H1 (cell line): ENCODE data around the gene LYL1. TPM values are rescaled to one million over a fixed set of nuclear protein-coding genes. Genes with fewer than 3 reads are reported as not detected.

Experiments used
- CTCF ChIA-PET: fragments of 300-600 bp; sonication (Branson Sonifier 250); formaldehyde crosslinking; loops from one replicate; lab custom pipeline; 2021; ENCODE audit not compliant: partially characterized antibody; lab: Charles Lee
- POLR2A ChIA-PET: fragments of 300-600 bp; sonication (Branson Sonifier 250); formaldehyde crosslinking; loops from one replicate; lab custom pipeline; 2021; ENCODE audit warnings: inconsistent platforms; ENCODE audit not compliant: partially characterized antibody; lab: Charles Lee
- DNase-seq, 2 experiments: peaks; one replicate each; pipeline versions ENCODE4 v3.0.0 to v3.0.0-alpha.2; 2010 to 2022; ENCODE audit warnings: low spot score in 2 of 2, low read depth in 1 of 2, mixed read lengths in 1 of 2
- FAIRE-seq: peaks from 2 replicates; lab custom pipeline; 2011; peaks lifted over from hg19 to GRCh38; lab: Jason Lieb, UNC
- H2AFZ ChIP-seq: 2 replicates; pipeline ENCODE4 v1.8.1; 2012; ENCODE audit warnings: low read length, inconsistent platforms
- H2AK5ac ChIP-seq: 2 replicates; pipeline ENCODE4 v1.6.1; 2013; ENCODE audit warnings: low read depth, low read length
- H2BK120ac ChIP-seq: replicated peaks from 2 replicates; pipeline ENCODE3; 2013; ENCODE audit warnings: low read depth, low read length, inconsistent platforms
- H2BK12ac ChIP-seq: 2 replicates; pipeline ENCODE4 v1.6.1; 2013; ENCODE audit warnings: low read depth, low read length
- H2BK15ac ChIP-seq: 2 replicates; pipeline ENCODE4 v1.6.1; 2013; ENCODE audit warnings: low read length
- H2BK20ac ChIP-seq: 2 replicates; pipeline ENCODE4 v1.6.1; 2013; ENCODE audit warnings: low read length
- H2BK5ac ChIP-seq: 2 replicates; pipeline ENCODE4 v1.6.1; 2013; ENCODE audit warnings: low read depth, low read length
- H3K14ac ChIP-seq: 2 replicates; pipeline ENCODE4 v1.6.1; 2013; ENCODE audit warnings: inconsistent platforms; ENCODE audit not compliant: insufficient read length
- H3K18ac ChIP-seq: 2 replicates; pipeline ENCODE4 v1.6.1; 2013; ENCODE audit warnings: low read length; ENCODE audit errors: extremely low read depth
- H3K23ac ChIP-seq: 2 replicates; pipeline ENCODE4 v1.6.1; 2013; ENCODE audit warnings: inconsistent platforms; ENCODE audit not compliant: insufficient read length
- H3K23me2 ChIP-seq: 2 replicates; pipeline ENCODE4 v1.6.1; 2013; ENCODE audit warnings: low read depth, low read length
- H3K27ac ChIP-seq: 2 replicates; pipeline ENCODE4 v1.6.1; 2011; ENCODE audit warnings: low read depth, low read length, inconsistent platforms
- H3K27me3 ChIP-seq, 4 experiments: replicated peaks in 1 of 4; 1 replicate in 1 of 4; 2 replicates in 3 of 4; pipeline versions ENCODE4 v1.6.1 to v1.8.1; 2011 to 2013; ENCODE audit warnings: low read length in 3 of 4, mild to moderate bottlenecking in 3 of 4, inconsistent platforms in 2 of 4, mixed read lengths in 2 of 4, moderate library complexity in 1 of 4; ENCODE audit not compliant: control insufficient read depth in 3 of 4, insufficient read depth in 3 of 4; ENCODE audit errors: extremely low read depth in 1 of 4
- H3K36me3 ChIP-seq, 4 experiments: 2 replicates each; pipeline versions ENCODE4 v1.6.1 to v1.8.1; 2011 to 2013; ENCODE audit warnings: mild to moderate bottlenecking in 4 of 4, low read length in 3 of 4, moderate library complexity in 2 of 4, control low read depth in 1 of 4, inconsistent platforms in 1 of 4; ENCODE audit not compliant: insufficient read depth in 4 of 4, control insufficient read depth in 2 of 4
- H3K4ac ChIP-seq: replicated peaks from 2 replicates; pipeline ENCODE3; 2013; ENCODE audit warnings: low read length, low read depth, mixed read lengths, inconsistent platforms; ENCODE audit not compliant: insufficient read length
- H3K4me1 ChIP-seq, 4 experiments: replicated peaks in 1 of 4; 1 replicate in 1 of 4; 2 replicates in 3 of 4; pipeline versions ENCODE4 v1.6.1 to v1.8.1; 2011 to 2013; ENCODE audit warnings: low read length in 3 of 4, inconsistent platforms in 2 of 4, mixed read lengths in 1 of 4; ENCODE audit not compliant: insufficient read depth in 4 of 4, control insufficient read depth in 3 of 4
- H3K4me2 ChIP-seq, 2 experiments: 2 replicates each; pipeline versions ENCODE4 v1.6.1 to v1.8.1; 2011 to 2013; ENCODE audit warnings: low read depth in 2 of 2, low read length in 2 of 2, control low read depth in 1 of 2, inconsistent platforms in 1 of 2, mild to moderate bottlenecking in 1 of 2; ENCODE audit not compliant: insufficient read depth in 1 of 2
- H3K4me3 ChIP-seq, 4 experiments: fragments of 200-600, 300-600 bp in 1 of 4; sonication (generic), shearing (Covaris generic), sonication (Bioruptor Twin) in 1 of 4; 2 replicates each; pipeline versions ENCODE4 v1.5.1 to v1.8.1; 2011 to 2016; ENCODE audit warnings: low read length in 4 of 4, low read depth in 3 of 4, control low read depth in 2 of 4, inconsistent platforms in 2 of 4, mild to moderate bottlenecking in 2 of 4, mixed read lengths in 1 of 4, moderate library complexity in 1 of 4; ENCODE audit not compliant: insufficient read depth in 2 of 4; ENCODE audit errors: extremely low read depth in 1 of 4
- H3K56ac ChIP-seq: replicated peaks from 2 replicates; pipeline ENCODE3; 2013; ENCODE audit warnings: low read depth, mild to moderate bottlenecking, mixed read lengths, low read length, inconsistent platforms; ENCODE audit not compliant: insufficient read length
- H3K79me1 ChIP-seq: 2 replicates; pipeline ENCODE4 v1.6.1; 2013; ENCODE audit warnings: low read depth, low read length, control low read depth
- H3K79me2 ChIP-seq, 2 experiments: 2 replicates each; pipeline versions ENCODE4 v1.6.1 to v1.8.1; 2012 to 2013; ENCODE audit warnings: low read length in 2 of 2, mild to moderate bottlenecking in 2 of 2, inconsistent platforms in 1 of 2; ENCODE audit not compliant: insufficient read depth in 2 of 2, control insufficient read depth in 1 of 2
- H3K9ac ChIP-seq, 4 experiments: replicated peaks in 1 of 4; 1 replicate in 1 of 4; 2 replicates in 3 of 4; pipeline versions ENCODE4 v1.6.1 to v1.8.1; 2011 to 2013; ENCODE audit warnings: low read depth in 3 of 4, low read length in 3 of 4, control low read depth in 2 of 4, mild to moderate bottlenecking in 2 of 4, moderate library complexity in 2 of 4, inconsistent platforms in 1 of 4; ENCODE audit errors: extremely low read depth in 1 of 4
- H3K9me3 ChIP-seq, 2 experiments: 2 replicates each; pipeline versions ENCODE4 v1.6.1 to v1.8.1; 2012 to 2013; ENCODE audit warnings: mild to moderate bottlenecking in 2 of 2, moderate library complexity in 2 of 2, control low read depth in 1 of 2, inconsistent platforms in 1 of 2, low read depth in 1 of 2, low read length in 1 of 2, mixed read lengths in 1 of 2; ENCODE audit not compliant: insufficient read depth in 2 of 2
- H4K20me1 ChIP-seq, 2 experiments: replicated peaks in 1 of 2; 2 replicates each; pipeline versions ENCODE3 to v1.8.1; 2011 to 2013; ENCODE audit warnings: inconsistent platforms in 2 of 2, low read length in 2 of 2, mild to moderate bottlenecking in 1 of 2; ENCODE audit not compliant: insufficient read depth in 2 of 2, control insufficient read depth in 1 of 2
- H4K5ac ChIP-seq: 2 replicates; pipeline ENCODE4 v1.6.1; 2013; ENCODE audit warnings: low read length, low read depth, mixed read lengths, inconsistent platforms; ENCODE audit not compliant: insufficient read length
- H4K8ac ChIP-seq: 2 replicates; pipeline ENCODE4 v1.8.0; 2013; ENCODE audit warnings: mild to moderate bottlenecking, moderate library complexity, low read length, inconsistent platforms; ENCODE audit not compliant: insufficient read depth; ENCODE audit errors: extremely low read depth
- H4K91ac ChIP-seq: replicated peaks from 2 replicates; pipeline ENCODE3; 2013; ENCODE audit warnings: low read length, mixed read lengths, inconsistent platforms; ENCODE audit not compliant: insufficient read length
- BRCA1 ChIP-seq: IDR thresholded peaks from 2 replicates; pipeline ENCODE4 v1.6.1; 2012; ENCODE audit warnings: low read depth, low read length, improper control_type of control experiment
- EZH2 ChIP-seq: fragments of 200-600 bp; sonication (generic); IDR thresholded peaks from 2 replicates; pipeline ENCODE4 v1.7.1; 2012; ENCODE audit warnings: low read depth, mild to moderate bottlenecking, moderate library complexity, low read length, inconsistent platforms; ENCODE audit not compliant: severe bottlenecking
- NRF1 ChIP-seq: IDR thresholded peaks from 2 replicates; pipeline ENCODE4 v1.6.1; 2011; ENCODE audit warnings: mild to moderate bottlenecking, low read depth, low read length, improper control_type of control experiment
- RAD21 ChIP-seq, 2 experiments: IDR thresholded peaks in 1 of 2; conservative IDR thresholded peaks in 1 of 2; 2 replicates each; pipeline ENCODE4 v1.6.1; 2011; ENCODE audit warnings: low read depth in 2 of 2, low read length in 2 of 2, improper control_type of control experiment in 1 of 2, inconsistent platforms in 1 of 2, mild to moderate bottlenecking in 1 of 2, moderate library complexity in 1 of 2
- RXRA ChIP-seq: IDR thresholded peaks from 2 replicates; pipeline ENCODE4 v1.6.1; 2011; ENCODE audit warnings: low read depth, mild to moderate bottlenecking, low read length, moderate library complexity; ENCODE audit not compliant: insufficient read depth
- SIRT6 ChIP-seq: IDR thresholded peaks from one replicate; pipeline ENCODE4 v1.7.1; 2012; ENCODE audit warnings: low read length, inconsistent platforms
- SIX5 ChIP-seq: IDR thresholded peaks from 2 replicates; pipeline ENCODE4 v1.6.1; 2011; ENCODE audit warnings: mild to moderate bottlenecking, low read depth, low read length
- SP1 ChIP-seq: IDR thresholded peaks from 2 replicates; pipeline ENCODE4 v1.6.1; 2011; ENCODE audit warnings: low read depth, low read length
- SP2 ChIP-seq: IDR thresholded peaks from 2 replicates; pipeline ENCODE4 v1.6.1; 2012; ENCODE audit warnings: mild to moderate bottlenecking, low read length, inconsistent platforms
- SRF ChIP-seq: IDR thresholded peaks from 2 replicates; pipeline ENCODE4 v1.6.1; 2011; ENCODE audit warnings: mild to moderate bottlenecking, low read depth, low read length, moderate library complexity
- TAF1 ChIP-seq: IDR thresholded peaks from 2 replicates; pipeline ENCODE4 v1.6.1; 2011; ENCODE audit warnings: mild to moderate bottlenecking, low read depth, low read length
- TCF12 ChIP-seq: IDR thresholded peaks from 2 replicates; pipeline ENCODE4 v1.6.1; 2011; ENCODE audit warnings: low read depth, mild to moderate bottlenecking, low read length
- WGBS, 2 experiments: shearing (Covaris generic) in 1 of 2; methylation state at CpG; one replicate each; pipeline versions ENCODE4 v1.1.6 to v1.1.7; 2013 to 2015; ENCODE audit warnings: low lambda C conversion rate in 2 of 2, mixed read lengths in 2 of 2, inconsistent platforms in 1 of 2, low coverage in 1 of 2, missing lambda C conversion rate in 1 of 2; ENCODE audit not compliant: insufficient replicate concordance in 2 of 2, insufficient coverage in 1 of 2, insufficient read length in 1 of 2; ENCODE audit errors: extremely low coverage in 1 of 2, missing lambda C conversion rate in 1 of 2; 5-methylcytosine and 5-hydroxymethylcytosine counted together
- polyA plus RNA-seq, 7 experiments: library from polyadenylated mRNA; depleted of rRNA in 3 of 7; stranded (reverse) in 5 of 7; unstranded in 2 of 7; fragments of >200 nt in 5 of 7; fragments of 200-250 nt in 2 of 7; gene quantifications; 1 replicate in 5 of 7; 2 replicates in 1 of 7; 4 replicates in 1 of 7; pipeline versions ENCODE4 v1.2.1 to v1.2.3, GENCODE V29; 2011 to 2013; ENCODE audit warnings: missing spikeins in 2 of 7, mixed read lengths in 2 of 7
- total RNA-seq: library from RNA; stranded (reverse); fragmentation: NEBNext Ultra II Directional; extraction: Animal tissue kit (Norgen Biotek cat#: 25700); gene quantifications from 2 replicates; pipeline ENCODE4 v1.2.1, GENCODE V29; 2021

LYL1 gene
- total and polyA plus RNA-seq, 2 of the 8 experiments (the other 6 are each of a cell fraction or from before 2014, with no cell fraction given) = 0.58 to 0.76 TPM

DNA sequence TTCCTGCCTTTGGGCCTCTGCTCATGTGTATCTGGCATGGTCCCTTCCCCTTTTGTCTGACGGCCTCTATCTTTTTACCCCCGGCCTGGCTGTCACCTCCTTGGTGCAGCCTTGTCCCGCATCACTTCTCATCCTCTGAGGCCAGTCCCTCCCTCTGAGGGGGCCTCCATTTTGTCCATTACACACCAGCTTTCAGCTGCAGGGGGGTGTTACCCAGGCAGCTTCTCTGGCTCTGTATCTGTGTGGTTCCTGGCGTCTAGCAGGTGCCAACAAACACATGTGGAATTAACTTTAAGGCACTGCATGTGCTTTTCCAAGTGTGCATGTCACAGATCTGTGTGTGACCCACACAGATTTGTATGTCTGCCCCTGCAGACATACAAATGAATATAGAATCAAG is 52.4 kb downstream of the LYL1 start:
- POLR2A ChIA-PET = interaction anchor here (0.8 to 0.9 kb wide), 2 partner anchors 98 to 103 kb away, joined by 3 read pairs; no protein-coding TSS in a partner anchor
- Histone ChIP-seq H3K27me3 (peaks cover 72 to 100% (median 94%) of the 10 kb centered on the region in 4 experiments), H3K14ac (no peak overlapping the region), H3K4me1 (peaks cover 4 to 30% (median 25%) of the 10 kb centered on the region in 4 experiments), H2AK5ac (no peak overlapping the region), H2BK120ac (no peak overlapping the region), H3K4me3 (no peak overlapping the region), H3K23me2 (peaks cover 6% of the 10 kb centered on the region; the same call in 1 of the 2 replicates), H2BK15ac (no peak overlapping the region), H3K36me3 (no peaks in the 10 kb centered on the region), H3K4ac (no peak overlapping the region), H3K27ac (no peak overlapping the region), H3K56ac (no peak overlapping the region)
- no peak for FAIRE-seq
- WGBS, 2 experiments = 82% methylated on average over 4 of the region's 4 CpGs; no CpG with 5 or more reads in 1 of the 2 experiments
- no peak for TF ChIP-seq NRF1
- TF ChIP-seq SP1 = no peak
- no peak for TF ChIP-seq TCF12
- TF ChIP-seq BRCA1 = no peak
- no peak for TF ChIP-seq SP2
- no peak for TF ChIP-seq RXRA
- TF ChIP-seq RAD21 (IDR thresholded peaks at IDR 0.05 in 1 of 2, conservative IDR thresholded peaks at IDR 0.05 in 1 of 2; ENCODE audit: low read depth in 2 of 2, low read length in 2 of 2) = no peak
- no peak for TF ChIP-seq SRF
- no peak for TF ChIP-seq SIRT6
- TF ChIP-seq TAF1 = no peak
- no peak for TF ChIP-seq SIX5
- no peak for TF ChIP-seq EZH2
- TF ChIP-seq, all 59 proteins: peak for 0
- Histone ChIP-seq H2AFZ (no peak overlapping the region), H4K8ac (no peak overlapping the region), H4K20me1 (peaks cover 18 to 19% of the 10 kb centered on the region in 2 experiments), H2BK5ac (no peak overlapping the region), H3K23ac (no peak overlapping the region), H2BK20ac (no peak overlapping the region), H3K9me3 (no peaks in the 10 kb centered on the region), H3K9ac (no peak overlapping the region), H3K79me2 (no peaks in the 10 kb centered on the region), H4K5ac (no peak overlapping the region), H3K79me1 (no peaks in the 10 kb centered on the region), H3K18ac (no peak overlapping the region), H2BK12ac (no peak overlapping the region), H4K91ac (no peak overlapping the region), H3K4me2 (no peak overlapping the region; a peak in 1 of 4 replicates)
- CTCF ChIA-PET = interaction anchor here (1.1 to 48.8 kb wide), 6 partner anchors 0 to 85 kb away, joined by 3 to 1145 read pairs (median 382); no protein-coding TSS in a partner anchor
- no peak for DNase-seq
